WTC11 (cell line): Measurements from ENCODE around the gene RAD23A. TPM values are rescaled to one million over a fixed set of nuclear protein-coding genes. Genes with fewer than 3 reads are reported as not detected.

Source experiments
- ATAC-seq: fragments of 200-7000 bp; cut with Tn5 transposase; 2 replicates; pipeline ENCODE4 v1.10.0; 2021; ENCODE audit warnings: mild to moderate bottlenecking, moderate library complexity
- CTCF ChIA-PET: fragments of 300-600 bp; sonication (Branson Sonifier 250); formaldehyde crosslinking; loops from one replicate; lab custom pipeline; 2021; ENCODE audit warnings: antibody characterized with exemption; lab: Charles Lee
- POLR2A ChIA-PET: fragments of 350-600 bp; sonication (Branson Sonifier 250); formaldehyde crosslinking; loops from one replicate; lab custom pipeline; 2021; ENCODE audit warnings: antibody characterized with exemption; lab: Charles Lee
- DNase-seq: peaks from one replicate; pipeline ENCODE4 v3.0.0; 2021; ENCODE audit warnings: low spot score
- H3K27ac Mint-ChIP-seq: 2 replicates; pipeline ENCODE4 v1.8.0; 2021; ENCODE audit warnings: mixed read lengths
- H3K27me3 Mint-ChIP-seq: 2 replicates; pipeline ENCODE4 v1.8.0; 2021; ENCODE audit warnings: low read depth, mild to moderate bottlenecking, moderate library complexity, mixed read lengths
- H3K36me3 Mint-ChIP-seq: 2 replicates; pipeline ENCODE4 v1.8.0; 2021; ENCODE audit warnings: mixed read lengths
- H3K4me1 Mint-ChIP-seq: 2 replicates; pipeline ENCODE4 v1.8.0; 2022; ENCODE audit warnings: mixed read lengths
- H3K4me3 Mint-ChIP-seq: 2 replicates; pipeline ENCODE4 v1.8.0; 2021; ENCODE audit warnings: mild to moderate bottlenecking, moderate library complexity, mixed read lengths
- H3K9me3 Mint-ChIP-seq: 2 replicates; pipeline ENCODE4 v1.8.0; 2021; ENCODE audit warnings: mixed read lengths
- CBFB ChIP-seq: sonication (generic); formaldehyde crosslinking; IDR thresholded peaks from 2 replicates; pipeline ENCODE4 v1.8.1; 2022; ENCODE audit warnings: mild to moderate bottlenecking, low read depth, missing genetic modification reagents
- CDX4 ChIP-seq: fragments of 250-450 bp; sonication (Bioruptor Pico); IDR thresholded peaks from 2 replicates; pipeline ENCODE4 v1.9.0; 2021; ENCODE audit warnings: moderate library complexity, mild to moderate bottlenecking, inconsistent platforms, borderline replicate concordance
- ELF4 ChIP-seq: sonication (generic); formaldehyde crosslinking; IDR thresholded peaks from 2 replicates; pipeline ENCODE4 v1.8.1; 2022; ENCODE audit warnings: low read depth, mild to moderate bottlenecking, moderate library complexity, missing genetic modification reagents
- ETV6 ChIP-seq: sonication (generic); formaldehyde crosslinking; IDR thresholded peaks from 2 replicates; pipeline ENCODE4 v1.8.1; 2022; ENCODE audit warnings: mild to moderate bottlenecking, missing genetic modification reagents
- MAX ChIP-seq: sonication (generic); formaldehyde crosslinking; IDR thresholded peaks from 2 replicates; pipeline ENCODE4 v1.8.0; 2022; ENCODE audit warnings: mild to moderate bottlenecking, missing genetic modification reagents
- MLX ChIP-seq: sonication (generic); formaldehyde crosslinking; IDR thresholded peaks from 2 replicates; pipeline ENCODE4 v1.8.1; 2023; ENCODE audit warnings: mild to moderate bottlenecking, missing genetic modification reagents, moderate library complexity
- MXD4 ChIP-seq: fragments of 250-450 bp; sonication (Bioruptor Pico); IDR thresholded peaks from 2 replicates; pipeline ENCODE4 v1.8.0; 2021; ENCODE audit warnings: mild to moderate bottlenecking, moderate library complexity, borderline replicate concordance
- NFATC4 ChIP-seq: fragments of 250-450 bp; sonication (Bioruptor Pico); IDR thresholded peaks from 2 replicates; pipeline ENCODE4 v1.9.0; 2021; ENCODE audit warnings: mild to moderate bottlenecking
- NFE2L1 ChIP-seq: sonication (generic); formaldehyde crosslinking; IDR thresholded peaks from 2 replicates; pipeline ENCODE4 v1.8.1; 2023; ENCODE audit warnings: missing genetic modification reagents
- OVOL2 ChIP-seq: fragments of 250-450 bp; sonication (Bioruptor Pico); IDR thresholded peaks from 2 replicates; pipeline ENCODE4 v1.9.0; 2021; ENCODE audit warnings: mild to moderate bottlenecking, borderline replicate concordance
- ZNF232 ChIP-seq: sonication (generic); formaldehyde crosslinking; IDR thresholded peaks from 2 replicates; pipeline ENCODE4 v1.8.0; 2022; ENCODE audit warnings: mild to moderate bottlenecking, missing genetic modification reagents
- total RNA-seq: library from RNA; stranded (reverse); gene quantifications from 3 replicates; pipeline ENCODE4 v1.2.3, GENCODE V29; 2021
- TF ChIP-seq, protein P1 (sequence below): sonication (generic); formaldehyde crosslinking; IDR thresholded peaks from 2 replicates; pipeline ENCODE4 v1.8.0; 2023; ENCODE audit warnings: missing genetic modification reagents, mild to moderate bottlenecking, borderline replicate concordance
- TF ChIP-seq, protein P2 (sequence below): sonication (generic); formaldehyde crosslinking; IDR thresholded peaks from 2 replicates; pipeline ENCODE4 v1.8.0; 2022; ENCODE audit warnings: mild to moderate bottlenecking, missing genetic modification reagents
- TF ChIP-seq, protein P3 (sequence below): sonication (generic); formaldehyde crosslinking; IDR thresholded peaks from 2 replicates; pipeline ENCODE4 v1.8.0; 2022; ENCODE audit warnings: missing genetic modification reagents
- TF ChIP-seq, protein P4 (sequence below): sonication (generic); formaldehyde crosslinking; conservative IDR thresholded peaks from 2 replicates; pipeline ENCODE4 v1.8.1; 2023; ENCODE audit warnings: mild to moderate bottlenecking, low read depth, missing genetic modification reagents, moderate library complexity
- TF ChIP-seq, protein P5 (sequence below): sonication (generic); formaldehyde crosslinking; IDR thresholded peaks from 2 replicates; pipeline ENCODE4 v1.8.1; 2023; ENCODE audit warnings: mild to moderate bottlenecking, missing genetic modification reagents, moderate library complexity

Gene RAD23A
- total RNA-seq, 1 experiment from 2014 or later = 84.3 TPM

- TF ChIP-seq, protein P1, sequence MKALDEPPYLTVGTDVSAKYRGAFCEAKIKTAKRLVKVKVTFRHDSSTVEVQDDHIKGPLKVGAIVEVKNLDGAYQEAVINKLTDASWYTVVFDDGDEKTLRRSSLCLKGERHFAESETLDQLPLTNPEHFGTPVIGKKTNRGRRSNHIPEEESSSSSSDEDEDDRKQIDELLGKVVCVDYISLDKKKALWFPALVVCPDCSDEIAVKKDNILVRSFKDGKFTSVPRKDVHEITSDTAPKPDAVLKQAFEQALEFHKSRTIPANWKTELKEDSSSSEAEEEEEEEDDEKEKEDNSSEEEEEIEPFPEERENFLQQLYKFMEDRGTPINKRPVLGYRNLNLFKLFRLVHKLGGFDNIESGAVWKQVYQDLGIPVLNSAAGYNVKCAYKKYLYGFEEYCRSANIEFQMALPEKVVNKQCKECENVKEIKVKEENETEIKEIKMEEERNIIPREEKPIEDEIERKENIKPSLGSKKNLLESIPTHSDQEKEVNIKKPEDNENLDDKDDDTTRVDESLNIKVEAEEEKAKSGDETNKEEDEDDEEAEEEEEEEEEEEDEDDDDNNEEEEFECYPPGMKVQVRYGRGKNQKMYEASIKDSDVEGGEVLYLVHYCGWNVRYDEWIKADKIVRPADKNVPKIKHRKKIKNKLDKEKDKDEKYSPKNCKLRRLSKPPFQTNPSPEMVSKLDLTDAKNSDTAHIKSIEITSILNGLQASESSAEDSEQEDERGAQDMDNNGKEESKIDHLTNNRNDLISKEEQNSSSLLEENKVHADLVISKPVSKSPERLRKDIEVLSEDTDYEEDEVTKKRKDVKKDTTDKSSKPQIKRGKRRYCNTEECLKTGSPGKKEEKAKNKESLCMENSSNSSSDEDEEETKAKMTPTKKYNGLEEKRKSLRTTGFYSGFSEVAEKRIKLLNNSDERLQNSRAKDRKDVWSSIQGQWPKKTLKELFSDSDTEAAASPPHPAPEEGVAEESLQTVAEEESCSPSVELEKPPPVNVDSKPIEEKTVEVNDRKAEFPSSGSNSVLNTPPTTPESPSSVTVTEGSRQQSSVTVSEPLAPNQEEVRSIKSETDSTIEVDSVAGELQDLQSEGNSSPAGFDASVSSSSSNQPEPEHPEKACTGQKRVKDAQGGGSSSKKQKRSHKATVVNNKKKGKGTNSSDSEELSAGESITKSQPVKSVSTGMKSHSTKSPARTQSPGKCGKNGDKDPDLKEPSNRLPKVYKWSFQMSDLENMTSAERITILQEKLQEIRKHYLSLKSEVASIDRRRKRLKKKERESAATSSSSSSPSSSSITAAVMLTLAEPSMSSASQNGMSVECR (CRISPR knock-in tag) = no peak
- no peak for TF ChIP-seq CBFB
- TF ChIP-seq MAX (CRISPR knock-in tag) = no peak
- no peak for TF ChIP-seq OVOL2 (CRISPR knock-in tag)
- no peak for TF ChIP-seq ELF4
- TF ChIP-seq, all 79 proteins: peak for 0
These were observed 52.6 kb downstream of the RAD23A start (continued) for GRCh38 chr19:12997967-12998940.

- Mint-ChIP-seq H3K27ac (no peak overlapping the region), H3K36me3 (no peaks in the 10 kb centered on the region), H3K27me3 (peaks cover 90% of the 10 kb centered on the region), H3K4me1 (0 out of 2 replicates have a peak, but pooled peaks cover under 1% of the 10 kb centered on the region), H3K9me3 (no peaks in the 10 kb centered on the region), H3K4me3 (no peak overlapping the region)
- ChIA-PET CTCF (interaction anchor here (1.1 to 2.6 kb wide), 2 partner anchors 23 to 36 kb away, joined by 5 to 14 read pairs; no protein-coding TSS in a partner anchor), POLR2A (no interaction called here)
- DNase-seq (no peak), ATAC-seq (no peak)
- TF ChIP-seq, protein P2, sequence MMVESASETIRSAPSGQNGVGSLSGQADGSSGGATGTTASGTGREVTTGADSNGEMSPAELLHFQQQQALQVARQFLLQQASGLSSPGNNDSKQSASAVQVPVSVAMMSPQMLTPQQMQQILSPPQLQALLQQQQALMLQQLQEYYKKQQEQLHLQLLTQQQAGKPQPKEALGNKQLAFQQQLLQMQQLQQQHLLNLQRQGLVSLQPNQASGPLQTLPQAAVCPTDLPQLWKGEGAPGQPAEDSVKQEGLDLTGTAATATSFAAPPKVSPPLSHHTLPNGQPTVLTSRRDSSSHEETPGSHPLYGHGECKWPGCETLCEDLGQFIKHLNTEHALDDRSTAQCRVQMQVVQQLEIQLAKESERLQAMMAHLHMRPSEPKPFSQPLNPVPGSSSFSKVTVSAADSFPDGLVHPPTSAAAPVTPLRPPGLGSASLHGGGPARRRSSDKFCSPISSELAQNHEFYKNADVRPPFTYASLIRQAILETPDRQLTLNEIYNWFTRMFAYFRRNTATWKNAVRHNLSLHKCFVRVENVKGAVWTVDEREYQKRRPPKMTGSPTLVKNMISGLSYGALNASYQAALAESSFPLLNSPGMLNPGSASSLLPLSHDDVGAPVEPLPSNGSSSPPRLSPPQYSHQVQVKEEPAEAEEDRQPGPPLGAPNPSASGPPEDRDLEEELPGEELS (CRISPR knock-in tag) = no peak
- TF ChIP-seq NFE2L1 (CRISPR knock-in tag) = no peak
- TF ChIP-seq, protein P3, sequence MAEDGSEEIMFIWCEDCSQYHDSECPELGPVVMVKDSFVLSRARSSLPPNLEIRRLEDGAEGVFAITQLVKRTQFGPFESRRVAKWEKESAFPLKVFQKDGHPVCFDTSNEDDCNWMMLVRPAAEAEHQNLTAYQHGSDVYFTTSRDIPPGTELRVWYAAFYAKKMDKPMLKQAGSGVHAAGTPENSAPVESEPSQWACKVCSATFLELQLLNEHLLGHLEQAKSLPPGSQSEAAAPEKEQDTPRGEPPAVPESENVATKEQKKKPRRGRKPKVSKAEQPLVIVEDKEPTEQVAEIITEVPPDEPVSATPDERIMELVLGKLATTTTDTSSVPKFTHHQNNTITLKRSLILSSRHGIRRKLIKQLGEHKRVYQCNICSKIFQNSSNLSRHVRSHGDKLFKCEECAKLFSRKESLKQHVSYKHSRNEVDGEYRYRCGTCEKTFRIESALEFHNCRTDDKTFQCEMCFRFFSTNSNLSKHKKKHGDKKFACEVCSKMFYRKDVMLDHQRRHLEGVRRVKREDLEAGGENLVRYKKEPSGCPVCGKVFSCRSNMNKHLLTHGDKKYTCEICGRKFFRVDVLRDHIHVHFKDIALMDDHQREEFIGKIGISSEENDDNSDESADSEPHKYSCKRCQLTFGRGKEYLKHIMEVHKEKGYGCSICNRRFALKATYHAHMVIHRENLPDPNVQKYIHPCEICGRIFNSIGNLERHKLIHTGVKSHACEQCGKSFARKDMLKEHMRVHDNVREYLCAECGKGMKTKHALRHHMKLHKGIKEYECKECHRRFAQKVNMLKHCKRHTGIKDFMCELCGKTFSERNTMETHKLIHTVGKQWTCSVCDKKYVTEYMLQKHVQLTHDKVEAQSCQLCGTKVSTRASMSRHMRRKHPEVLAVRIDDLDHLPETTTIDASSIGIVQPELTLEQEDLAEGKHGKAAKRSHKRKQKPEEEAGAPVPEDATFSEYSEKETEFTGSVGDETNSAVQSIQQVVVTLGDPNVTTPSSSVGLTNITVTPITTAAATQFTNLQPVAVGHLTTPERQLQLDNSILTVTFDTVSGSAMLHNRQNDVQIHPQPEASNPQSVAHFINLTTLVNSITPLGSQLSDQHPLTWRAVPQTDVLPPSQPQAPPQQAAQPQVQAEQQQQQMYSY (CRISPR knock-in tag) = no peak
- no peak for TF ChIP-seq MXD4 (CRISPR knock-in tag)
- TF ChIP-seq, protein P4, sequence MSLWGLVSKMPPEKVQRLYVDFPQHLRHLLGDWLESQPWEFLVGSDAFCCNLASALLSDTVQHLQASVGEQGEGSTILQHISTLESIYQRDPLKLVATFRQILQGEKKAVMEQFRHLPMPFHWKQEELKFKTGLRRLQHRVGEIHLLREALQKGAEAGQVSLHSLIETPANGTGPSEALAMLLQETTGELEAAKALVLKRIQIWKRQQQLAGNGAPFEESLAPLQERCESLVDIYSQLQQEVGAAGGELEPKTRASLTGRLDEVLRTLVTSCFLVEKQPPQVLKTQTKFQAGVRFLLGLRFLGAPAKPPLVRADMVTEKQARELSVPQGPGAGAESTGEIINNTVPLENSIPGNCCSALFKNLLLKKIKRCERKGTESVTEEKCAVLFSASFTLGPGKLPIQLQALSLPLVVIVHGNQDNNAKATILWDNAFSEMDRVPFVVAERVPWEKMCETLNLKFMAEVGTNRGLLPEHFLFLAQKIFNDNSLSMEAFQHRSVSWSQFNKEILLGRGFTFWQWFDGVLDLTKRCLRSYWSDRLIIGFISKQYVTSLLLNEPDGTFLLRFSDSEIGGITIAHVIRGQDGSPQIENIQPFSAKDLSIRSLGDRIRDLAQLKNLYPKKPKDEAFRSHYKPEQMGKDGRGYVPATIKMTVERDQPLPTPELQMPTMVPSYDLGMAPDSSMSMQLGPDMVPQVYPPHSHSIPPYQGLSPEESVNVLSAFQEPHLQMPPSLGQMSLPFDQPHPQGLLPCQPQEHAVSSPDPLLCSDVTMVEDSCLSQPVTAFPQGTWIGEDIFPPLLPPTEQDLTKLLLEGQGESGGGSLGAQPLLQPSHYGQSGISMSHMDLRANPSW (CRISPR knock-in tag) = no peak
- no peak for TF ChIP-seq CDX4
- TF ChIP-seq MAX (CRISPR knock-in tag) = no peak
- TF ChIP-seq MLX (CRISPR knock-in tag) = no peak
- no peak for TF ChIP-seq ZNF232 (CRISPR knock-in tag)
- TF ChIP-seq, protein P5, sequence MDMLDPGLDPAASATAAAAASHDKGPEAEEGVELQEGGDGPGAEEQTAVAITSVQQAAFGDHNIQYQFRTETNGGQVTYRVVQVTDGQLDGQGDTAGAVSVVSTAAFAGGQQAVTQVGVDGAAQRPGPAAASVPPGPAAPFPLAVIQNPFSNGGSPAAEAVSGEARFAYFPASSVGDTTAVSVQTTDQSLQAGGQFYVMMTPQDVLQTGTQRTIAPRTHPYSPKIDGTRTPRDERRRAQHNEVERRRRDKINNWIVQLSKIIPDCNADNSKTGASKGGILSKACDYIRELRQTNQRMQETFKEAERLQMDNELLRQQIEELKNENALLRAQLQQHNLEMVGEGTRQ (CRISPR knock-in tag) = no peak
- TF ChIP-seq ETV6 = no peak
- TF ChIP-seq NFATC4 (CRISPR knock-in tag) = no peak
These were observed 55.5 kb downstream of the RAD23A start for GRCh38 chr19:13001166-13001501.
